ENCODE results near the gene RABGEF1. TPM values are rescaled to one million over a fixed set of nuclear protein-coding genes. Genes with fewer than 3 reads are reported as not detected.
"Not testable (repeated sequence)": the region's sequence is repeated elsewhere in the genome, so short reads cannot be mapped to it uniquely, and the experiment has no call there.

Gene RABGEF1
- total RNA-seq, 2 donors from 2014 or later = 19.1 to 25.1 TPM

DNA sequence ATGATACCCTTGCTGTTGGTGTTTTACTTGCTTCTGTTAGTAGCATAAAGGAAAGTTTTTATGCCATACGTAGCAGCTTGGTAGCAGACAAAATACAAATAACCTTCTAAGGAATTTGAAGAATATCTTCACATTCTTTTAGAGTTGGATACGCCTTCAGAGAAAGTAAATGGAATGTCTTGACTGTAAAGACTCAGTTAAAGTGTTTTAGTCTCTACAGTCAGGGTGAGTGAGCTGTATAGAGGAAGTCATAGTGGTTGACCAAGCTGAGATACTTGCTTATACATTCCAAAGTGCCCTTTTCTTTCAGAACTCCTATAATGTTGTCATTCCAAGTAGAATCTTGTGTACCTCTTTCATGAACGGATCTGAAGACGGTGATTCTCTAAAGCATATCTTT, 37.7 kb downstream of the RABGEF1 start:
- DNase-seq = no peak
- no peak overlapping the region for H3K27ac ChIP-seq
- intact Hi-C loops (cut with DNase I) = no loop called here

DNA sequence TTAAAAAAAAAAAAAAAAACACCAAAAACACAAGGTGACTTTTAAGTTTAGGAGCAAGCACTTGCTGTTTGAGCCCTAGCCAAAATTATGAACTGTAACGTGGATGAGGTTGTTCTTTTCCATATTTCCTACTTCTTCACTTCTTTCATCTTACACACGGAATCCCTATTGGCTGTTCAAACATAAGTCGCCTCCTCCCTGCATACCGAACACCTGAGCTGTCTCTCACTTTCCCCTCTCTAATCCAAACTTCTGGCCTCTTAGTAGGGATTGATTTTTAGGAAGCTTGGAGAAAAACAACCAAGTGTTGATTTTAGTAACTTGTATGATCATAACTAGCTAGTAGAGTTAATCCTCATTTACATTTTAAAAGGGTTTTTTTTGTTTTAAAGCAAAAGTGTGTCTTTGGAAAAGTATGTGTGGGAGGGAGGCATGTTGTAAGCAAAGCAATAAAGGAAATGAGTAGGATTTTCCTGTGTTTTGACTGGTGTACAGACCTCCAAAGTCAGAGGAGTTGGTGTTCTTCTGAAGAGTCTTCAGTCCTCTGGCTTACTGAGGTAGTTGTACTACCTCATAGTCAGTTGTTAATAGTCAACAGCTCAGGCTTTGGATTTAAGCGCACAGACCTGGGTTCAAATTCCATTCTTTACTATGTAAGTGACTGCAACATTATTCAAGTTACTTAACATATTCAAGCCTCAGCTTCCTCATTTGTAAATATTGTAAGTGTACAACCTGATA, 39.3 kb downstream of the RABGEF1 start:
- no peaks in the 10 kb centered on the region for H3K36me3 ChIP-seq
- DNase-seq = no peak
- TF ChIP-seq, protein P1, sequence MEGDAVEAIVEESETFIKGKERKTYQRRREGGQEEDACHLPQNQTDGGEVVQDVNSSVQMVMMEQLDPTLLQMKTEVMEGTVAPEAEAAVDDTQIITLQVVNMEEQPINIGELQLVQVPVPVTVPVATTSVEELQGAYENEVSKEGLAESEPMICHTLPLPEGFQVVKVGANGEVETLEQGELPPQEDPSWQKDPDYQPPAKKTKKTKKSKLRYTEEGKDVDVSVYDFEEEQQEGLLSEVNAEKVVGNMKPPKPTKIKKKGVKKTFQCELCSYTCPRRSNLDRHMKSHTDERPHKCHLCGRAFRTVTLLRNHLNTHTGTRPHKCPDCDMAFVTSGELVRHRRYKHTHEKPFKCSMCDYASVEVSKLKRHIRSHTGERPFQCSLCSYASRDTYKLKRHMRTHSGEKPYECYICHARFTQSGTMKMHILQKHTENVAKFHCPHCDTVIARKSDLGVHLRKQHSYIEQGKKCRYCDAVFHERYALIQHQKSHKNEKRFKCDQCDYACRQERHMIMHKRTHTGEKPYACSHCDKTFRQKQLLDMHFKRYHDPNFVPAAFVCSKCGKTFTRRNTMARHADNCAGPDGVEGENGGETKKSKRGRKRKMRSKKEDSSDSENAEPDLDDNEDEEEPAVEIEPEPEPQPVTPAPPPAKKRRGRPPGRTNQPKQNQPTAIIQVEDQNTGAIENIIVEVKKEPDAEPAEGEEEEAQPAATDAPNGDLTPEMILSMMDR (IDR thresholded peaks at IDR 0.05) = no peak

More for the DNA sequence above, 37.7 kb downstream of the RABGEF1 start:
- H3K9me3 ChIP-seq = no peaks in the 10 kb centered on the region
- no peaks in the 10 kb centered on the region for H3K36me3 ChIP-seq
- no peak overlapping the region for H3K4me3 ChIP-seq
- H3K4me1 ChIP-seq = no peaks in the 10 kb centered on the region
- no peak overlapping the region for H3K9ac ChIP-seq (ENCODE audit: low read depth in 2 of 2, low read length in 2 of 2)
- H3K27me3 ChIP-seq = no peaks in the 10 kb centered on the region
- TF ChIP-seq, protein P1 (IDR thresholded peaks at IDR 0.05) = no peak

DNA sequence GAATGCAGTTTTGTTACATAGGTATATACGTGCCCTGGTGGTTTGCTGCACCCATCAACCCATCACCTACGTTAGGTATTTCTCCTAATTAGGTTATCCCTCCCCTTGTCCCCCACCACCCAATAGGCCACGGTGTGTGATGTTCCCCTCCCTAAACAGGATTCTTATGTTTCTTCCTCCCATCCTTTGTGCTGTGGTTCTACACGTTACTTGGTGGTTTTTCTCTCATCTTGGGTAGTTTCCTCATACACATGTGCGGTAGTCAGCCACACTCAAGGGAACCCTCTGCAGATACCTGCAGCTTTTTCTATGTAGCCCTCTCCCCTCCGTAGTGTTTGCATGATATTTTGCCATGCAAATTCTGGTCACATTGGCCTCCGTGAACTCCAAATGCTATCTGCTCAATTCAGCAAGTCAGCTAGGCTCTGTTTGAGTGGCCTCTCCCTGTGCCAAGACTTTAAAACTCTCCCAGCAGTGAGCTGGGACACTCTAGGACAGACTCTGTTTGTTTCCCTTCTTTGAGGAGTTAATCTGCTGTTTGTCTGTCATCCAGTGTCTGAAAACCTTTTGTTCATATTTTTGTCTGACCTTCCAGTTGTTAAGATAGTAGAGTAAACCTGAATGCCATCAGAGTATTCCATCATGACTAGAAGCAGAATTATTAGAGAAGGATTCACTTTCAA, 41.0 kb downstream of the RABGEF1 start:
- Histone ChIP-seq H3K27me3 (no peaks in the 10 kb centered on the region), H3K9ac (ENCODE audit: low read depth in 2 of 2, low read length in 2 of 2) (no peak overlapping the region), H3K36me3 (no peaks in the 10 kb centered on the region), H3K4me1 (no peaks in the 10 kb centered on the region), H3K27ac (no peak overlapping the region), H3K4me3 (no peak overlapping the region), H3K9me3 (no peaks in the 10 kb centered on the region)
- DNase-seq = no peak
- intact Hi-C loops (cut with DNase I) = no loop called here
- TF ChIP-seq, protein P1 (IDR thresholded peaks at IDR 0.05) = no peak

More for the DNA sequence above, 39.3 kb downstream of the RABGEF1 start:
- H3K9ac ChIP-seq (ENCODE audit: low read depth in 2 of 2, low read length in 2 of 2) = no peak overlapping the region
- H3K27me3 ChIP-seq = no peaks in the 10 kb centered on the region
- no peaks in the 10 kb centered on the region for H3K9me3 ChIP-seq
- no peak overlapping the region for H3K4me3 ChIP-seq
- H3K4me1 ChIP-seq = no peaks in the 10 kb centered on the region
- intact Hi-C loops (cut with DNase I) = no loop called here
- H3K27ac ChIP-seq = no peak overlapping the region

DNA sequence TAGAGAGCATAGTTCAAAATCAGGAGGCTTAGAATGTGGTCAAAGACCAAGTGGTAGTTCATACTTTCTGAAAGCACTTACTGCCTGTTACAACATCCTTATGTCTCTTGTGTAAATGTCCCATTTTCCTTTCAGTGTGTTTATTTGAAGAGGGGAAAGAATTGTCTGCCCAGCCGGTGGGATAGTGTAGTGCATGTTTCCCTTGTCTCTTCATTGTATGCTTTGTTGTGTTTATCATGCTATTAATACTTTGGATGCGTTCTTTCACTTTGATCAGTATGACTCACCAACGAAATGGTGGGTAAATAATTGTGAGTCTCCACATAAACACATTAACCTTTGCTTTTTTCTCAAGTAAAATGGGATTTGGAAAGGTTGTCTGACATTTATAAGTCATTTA, 42.3 kb downstream of the RABGEF1 start:
- H3K4me3 ChIP-seq; H3K9me3 ChIP-seq; H3K36me3 ChIP-seq; H3K27ac ChIP-seq; H3K4me1 ChIP-seq; H3K9ac ChIP-seq (ENCODE audit: low read depth in 2 of 2, low read length in 2 of 2); H3K27me3 ChIP-seq; intact Hi-C loops (cut with DNase I); DNase-seq: not testable (repeated sequence)

DNA sequence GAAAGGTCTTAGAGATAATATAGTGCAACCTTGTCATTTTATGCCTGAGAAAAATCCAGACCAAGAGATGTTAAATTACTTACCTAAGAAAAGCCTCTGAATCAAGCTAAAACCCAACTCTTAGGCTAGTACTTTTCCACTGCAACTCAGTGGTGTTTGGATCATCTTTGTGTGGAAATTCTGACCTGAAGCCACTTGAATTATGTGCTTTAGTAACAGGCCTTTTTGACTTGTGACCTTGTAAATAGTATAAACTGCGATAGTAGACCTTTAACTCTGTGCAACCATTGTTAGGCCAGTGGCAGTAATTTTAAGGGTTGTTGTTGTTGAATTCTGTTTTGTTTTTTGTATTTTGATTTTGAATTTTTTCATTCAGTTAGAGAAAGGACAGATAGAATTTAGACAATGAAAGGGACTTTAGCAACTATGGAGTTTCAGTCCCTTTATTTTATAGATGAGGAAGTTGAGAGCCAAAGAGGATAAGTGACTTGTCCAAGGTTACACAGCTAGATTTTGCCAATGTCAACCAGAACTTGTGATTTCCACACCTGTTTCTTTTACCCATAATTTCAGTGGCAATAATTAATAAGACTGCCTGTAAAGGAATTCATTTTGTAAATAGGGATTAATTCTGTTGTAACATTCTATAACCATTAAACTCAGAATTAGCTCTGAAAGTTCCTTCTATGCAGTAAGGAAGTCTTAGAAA, 43.5 kb downstream of the RABGEF1 start:
- H3K9ac ChIP-seq (ENCODE audit: low read depth in 2 of 2, low read length in 2 of 2); DNase-seq; H3K36me3 ChIP-seq; H3K27me3 ChIP-seq; H3K9me3 ChIP-seq; H3K4me1 ChIP-seq; H3K27ac ChIP-seq; H3K4me3 ChIP-seq; intact Hi-C loops (cut with DNase I): not testable (repeated sequence)

DNA sequence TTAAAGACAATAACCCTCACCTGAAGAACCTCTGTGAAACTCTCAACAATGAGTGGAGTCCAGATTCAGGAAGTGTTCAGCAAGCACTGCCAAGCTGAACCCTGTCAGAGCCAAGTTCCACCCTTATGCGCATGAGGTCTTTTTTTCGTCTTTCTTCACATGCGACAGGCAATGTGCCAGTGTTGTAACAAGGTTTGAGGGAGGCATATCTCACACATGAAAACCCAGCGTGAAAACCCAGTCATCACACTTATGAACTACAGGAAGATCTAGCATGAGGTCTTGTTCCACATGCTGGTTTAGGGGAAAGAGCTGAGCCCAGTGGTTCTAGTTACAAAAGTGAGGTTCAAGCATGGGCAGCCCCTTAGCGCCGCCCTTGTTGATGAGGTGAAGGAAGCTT, 49.7 kb downstream of the RABGEF1 start:
- intact Hi-C loops (cut with DNase I) = no loop called here
- H3K4me1 ChIP-seq = no peaks in the 10 kb centered on the region
- TF ChIP-seq, protein P1 (IDR thresholded peaks at IDR 0.05) = no peak

More for the DNA sequence above, 49.7 kb downstream of the RABGEF1 start:
- no peaks in the 10 kb centered on the region for H3K27me3 ChIP-seq
- H3K36me3 ChIP-seq = no peaks in the 10 kb centered on the region
- no peak for DNase-seq
- H3K4me3 ChIP-seq = no peak overlapping the region
- H3K27ac ChIP-seq = no peak overlapping the region
- no peaks in the 10 kb centered on the region for H3K9me3 ChIP-seq
- no peak overlapping the region for H3K9ac ChIP-seq (ENCODE audit: low read depth in 2 of 2, low read length in 2 of 2)

Data from colonic mucosa (tissue), 4 donors.